Smooth muscle cell of the umbilical artery (primary cell): ENCODE measurements around the gene SFXN4. TPM values are rescaled to one million over a fixed set of nuclear protein-coding genes. Genes with fewer than 3 reads are reported as not detected.

Source experiments
- total RNA-seq: library from RNA; depleted of rRNA; stranded (reverse); fragments of >200 nt; gene quantifications from 2 replicates; pipeline ENCODE4 v1.2.3, GENCODE V29; 2014

The SFXN4 gene
- total RNA-seq: 10.2 and 12.2 TPM in 2 replicates

GRCh38 chr10:119165171-119166117 is at the start of gene SFXN4:
Gene SFXN4 (minus strand): TSS chr10:119165714. CDS start chr10:119165647, 67 bp downstream.

DNA sequence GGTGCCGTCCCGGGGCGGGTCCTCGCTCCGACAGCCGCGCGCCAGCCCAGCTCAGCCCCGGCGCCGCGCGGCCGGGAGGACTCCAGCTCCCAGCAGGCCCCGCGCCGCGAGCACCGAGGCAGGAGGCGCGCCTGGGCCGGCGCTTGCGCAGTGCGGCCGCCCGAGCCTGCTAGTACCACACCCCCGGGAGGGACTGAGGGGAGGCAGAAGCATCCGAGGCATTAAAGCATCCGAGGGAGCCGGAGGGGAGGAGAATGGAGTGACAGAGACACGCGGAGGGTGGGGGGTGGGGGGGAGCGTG is 41.8 kb upstream of the SFXN4 start, which contains the start of gene GRK5:
TSS of gene GRK5 (plus strand) at position 206 of the 301 bp plus-strand sequence. CDS start 347 bp downstream, outside the sequence.

GRCh38 chr10:119178372-119179119 is 13.0 kb upstream of the SFXN4 start, which contains the start of gene PRDX3:
Gene PRDX3 (minus strand): TSS chr10:119178812. CDS start chr10:119178790, 22 bp downstream.

DNA sequence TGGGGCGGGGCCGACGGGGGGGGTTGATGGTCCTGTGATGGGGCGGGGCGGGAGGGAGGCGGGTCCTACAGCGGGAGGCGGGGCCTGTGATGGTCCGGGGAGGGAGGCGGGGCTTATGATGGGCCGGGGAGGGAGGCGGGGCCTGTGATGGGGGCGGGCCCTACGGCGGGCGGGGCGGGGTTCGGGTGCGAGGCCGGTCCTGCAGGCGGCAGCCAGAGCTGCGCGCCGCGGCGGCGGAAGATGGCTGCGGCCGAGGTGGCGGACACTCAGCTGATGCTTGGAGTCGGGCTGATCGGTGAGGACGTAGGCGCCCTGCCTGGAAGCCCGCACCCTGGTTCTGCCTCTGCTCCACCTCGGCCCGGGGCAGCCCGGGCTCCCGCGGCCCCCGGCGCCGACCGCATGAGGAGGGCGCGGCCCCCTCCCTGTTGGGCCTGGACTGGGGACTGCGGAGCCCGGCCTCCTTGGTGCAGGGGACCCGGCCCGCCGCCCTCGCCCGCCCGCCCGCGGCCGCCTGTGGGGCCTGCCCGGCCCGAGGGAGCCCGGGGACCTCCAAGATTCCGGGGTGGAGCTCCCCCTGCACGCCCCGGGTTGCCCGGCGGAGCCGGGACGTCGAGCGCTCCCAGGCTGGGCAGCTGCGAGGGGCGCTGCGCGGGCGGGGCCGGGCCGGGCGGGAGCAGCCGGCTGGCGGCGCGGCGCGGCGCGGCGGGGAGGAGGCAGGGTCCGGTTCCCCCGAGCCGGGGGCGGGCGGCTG is 61.4 kb downstream of the SFXN4 start, which contains the start of gene DENND10:
TSS of gene DENND10 (plus strand) at position 211 of the 751 bp plus-strand sequence. CDS start at position 241, 30 bp downstream.

Other genes with a start within 250 kb of the SFXN4 start
- 0.23 and 0.30 TPM in 2 replicates for gene NANOS1, start 136.0 kb downstream of the SFXN4 start, total RNA-seq
- 119 and 177 TPM in 2 replicates for gene EIF3A, start 84.9 kb downstream of the SFXN4 start, total RNA-seq
- gene DENND10, start 61.6 kb downstream of the SFXN4 start, total RNA-seq: 76.6 and 91.8 TPM in 2 replicates
- gene PRDX3, start 13.1 kb upstream of the SFXN4 start, total RNA-seq: 181 and 212 TPM in 2 replicates
- gene GRK5, start 41.9 kb upstream of the SFXN4 start, total RNA-seq: 9.0 and 11.6 TPM in 2 replicates